GM06990 (cell line): ENCODE measurements around the gene STUM.

Source experiments
- DNase-seq: peaks from one replicate; pipeline ENCODE4 v3.0.0-alpha.2; 2011; ENCODE audit not compliant: insufficient read length; ENCODE audit errors: extremely low read depth
- H3K27me3 ChIP-seq: replicated peaks from 2 replicates; pipeline ENCODE4 v1.6.0; 2011; ENCODE audit warnings: low read length; ENCODE audit not compliant: control insufficient read depth, insufficient read depth
- H3K36me3 ChIP-seq: 2 replicates; pipeline ENCODE4 v1.5.1; 2011; ENCODE audit warnings: low read length; ENCODE audit not compliant: control insufficient read depth, insufficient read depth
- H3K4me3 ChIP-seq: replicated peaks from 2 replicates; pipeline ENCODE4 v1.5.1; 2011; ENCODE audit warnings: low read depth, mild to moderate bottlenecking, control low read depth, low read length
- CTCF ChIP-seq: IDR thresholded peaks from 2 replicates; pipeline ENCODE4 v1.5.1; 2011; ENCODE audit warnings: low read length, control low read depth, mild to moderate bottlenecking, inconsistent platforms; ENCODE audit not compliant: insufficient read depth, poor library complexity, severe bottlenecking

Gene STUM

GRCh38 chr1:226512076-226512728, 36.4 kb upstream of the STUM start:
- DNase-seq, result no peak
- no peak for TF ChIP-seq CTCF
- H3K36me3 ChIP-seq, result no peaks in the 10 kb centered on the region
- H3K4me3 ChIP-seq, result no peak overlapping the region
- no peaks in the 10 kb centered on the region; the same call in 1 of the 2 replicates for H3K27me3 ChIP-seq

- DNase-seq, result no peak
- H3K4me3 ChIP-seq, result no peak overlapping the region
- no peaks in the 10 kb centered on the region for H3K36me3 ChIP-seq
- no peak for TF ChIP-seq CTCF
- no peaks in the 10 kb centered on the region; the same call in 1 of the 2 replicates for H3K27me3 ChIP-seq
Measured at GRCh38 chr1:226518375-226518774, 30.2 kb upstream of the STUM start.

- H3K36me3 ChIP-seq, result no peaks in the 10 kb centered on the region
- no peak overlapping the region for H3K4me3 ChIP-seq
- no peak for TF ChIP-seq CTCF
- no peak for DNase-seq
- H3K27me3 ChIP-seq, result no peaks in the 10 kb centered on the region; the same call in none of the 2 replicates
Measured at GRCh38 chr1:226519135-226519534, 29.4 kb upstream of the STUM start.

GRCh38 chr1:226519716-226520598, 28.6 kb upstream of the STUM start:
- no peak for TF ChIP-seq CTCF
- no peaks in the 10 kb centered on the region; the same call in none of the 2 replicates for H3K27me3 ChIP-seq
- no peak overlapping the region for H3K4me3 ChIP-seq
- no peak for DNase-seq
- H3K36me3 ChIP-seq, result no peaks in the 10 kb centered on the region

GRCh38 chr1:226520640-226521355, 27.8 kb upstream of the STUM start:
- Histone ChIP-seq H3K27me3 (no peaks in the 10 kb centered on the region; the same call in none of the 2 replicates), H3K36me3 (no peaks in the 10 kb centered on the region)
- TF ChIP-seq CTCF, result no peak

More at GRCh38 chr1:226520640-226521355, 27.8 kb upstream of the STUM start:
- H3K4me3 ChIP-seq, result no peak overlapping the region
- no peak for DNase-seq
